Thoracic aorta (tissue), 2 donors: Measurements from ENCODE around the gene CARNS1. TPM values are rescaled to one million over a fixed set of nuclear protein-coding genes. Genes with fewer than 3 reads are reported as not detected.

Experiments
- ATAC-seq: fragments of 150-250 bp; one replicate; pipeline ENCODE4 v1.8.0; 2017; ENCODE audit warnings: low read depth; ENCODE audit not compliant: insufficient number of reproducible peaks, low FRiP score
- DNase-seq: peaks from one replicate; pipeline ENCODE4 v3.0.0-alpha.2; 2020; ENCODE audit warnings: low spot score
- H3K27ac ChIP-seq, 2 donors: fragments of 200-600 bp; sonication (generic); 1 replicate in 1 of 2; 2 replicates in 1 of 2; pipeline ENCODE4 v1.5.1; 2016; ENCODE audit warnings: mild to moderate bottlenecking in 2 of 2, moderate library complexity in 2 of 2
- H3K27me3 ChIP-seq: fragments of 200-600 bp; sonication (generic); replicated peaks from 2 replicates; pipeline ENCODE4 v1.6.0; 2016; ENCODE audit warnings: mild to moderate bottlenecking; ENCODE audit not compliant: insufficient read depth
- H3K36me3 ChIP-seq: fragments of 200-600 bp; sonication (generic); one replicate; pipeline ENCODE4 v1.5.1; 2016
- H3K4me1 ChIP-seq, 2 donors: fragments of 200-600 bp; sonication (generic); 1 replicate in 1 of 2; 2 replicates in 1 of 2; pipeline versions ENCODE4 v1.5.1 to v1.6.0; 2016; ENCODE audit warnings: low read depth in 2 of 2, mild to moderate bottlenecking in 1 of 2; ENCODE audit not compliant: control insufficient read depth in 1 of 2
- H3K4me3 ChIP-seq: fragments of 200-600 bp; sonication (generic); 2 replicates; pipeline ENCODE4 v1.5.1; 2016; ENCODE audit warnings: mild to moderate bottlenecking
- H3K9me3 ChIP-seq: fragments of 200-600 bp; sonication (generic); 2 replicates; pipeline ENCODE4 v1.5.1; 2016
- total RNA-seq, 2 donors: library from RNA; depleted of rRNA; stranded (reverse); fragments of >200 nt; gene quantifications; one replicate each; pipeline versions ENCODE4 v1.1.0 to v1.2.3, GENCODE V29; 2016
- TF ChIP-seq, protein P1 (sequence below): fragments of 200-600 bp; sonication (generic); IDR thresholded peaks from one replicate; pipeline ENCODE4 v1.5.1; 2019; ENCODE audit warnings: antibody characterized with exemption

CARNS1 gene
- total RNA-seq, 2 donors from 2014 or later = 7.9 to 10.8 TPM

DNA sequence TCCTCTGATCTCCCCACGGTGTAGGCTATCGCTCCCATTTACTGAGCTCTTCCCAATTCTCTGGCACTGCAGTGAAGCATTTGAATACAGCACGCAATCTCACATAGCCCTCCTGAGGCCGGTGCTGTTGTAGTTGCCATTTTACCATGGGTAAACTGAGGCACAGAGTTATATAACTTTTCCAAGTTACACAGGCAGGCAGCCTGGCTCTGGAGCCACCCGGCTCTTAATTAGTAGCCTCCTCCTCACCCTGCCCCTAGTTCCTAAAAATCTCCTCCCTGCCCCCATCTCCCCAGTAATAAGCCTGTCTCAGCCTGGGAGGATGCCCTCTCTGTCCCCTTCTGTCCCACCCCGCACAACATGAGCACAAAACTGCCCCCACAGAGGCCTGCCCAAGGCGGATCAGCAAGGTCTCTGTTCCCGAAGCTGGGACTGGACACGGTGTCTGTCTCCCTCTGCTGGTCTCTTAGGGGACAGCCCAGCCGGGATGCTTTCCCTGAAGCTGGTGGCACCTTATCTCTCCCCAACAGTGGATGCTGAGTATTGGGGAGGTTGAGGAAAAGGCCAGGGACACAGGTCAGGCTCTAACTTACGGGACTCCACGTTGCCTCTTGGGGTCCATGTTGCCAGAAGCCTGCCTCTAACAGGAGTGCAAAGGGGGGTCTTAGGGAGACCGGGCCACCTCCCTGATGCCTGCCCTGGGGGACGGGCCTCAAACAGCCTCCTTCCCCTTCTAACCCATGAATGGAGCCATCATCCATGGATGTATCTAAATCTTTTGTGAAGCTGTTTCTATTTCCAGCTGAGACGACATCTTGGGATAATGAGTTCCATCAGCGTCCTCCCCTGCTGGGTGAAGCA is 33.0 kb upstream of the CARNS1 start:
- Histone ChIP-seq H3K36me3 (no peaks in the 10 kb centered on the region), H3K4me1 (peaks cover 0 to 15% of the 10 kb centered on the region in 2 donors), H3K9me3 (no peaks in the 10 kb centered on the region), H3K4me3 (no peak overlapping the region), H3K27ac (no peak overlapping the region), H3K27me3 (no peaks in the 10 kb centered on the region)
- no peak for ATAC-seq
- DNase-seq = no peak
- TF ChIP-seq, protein P1, sequence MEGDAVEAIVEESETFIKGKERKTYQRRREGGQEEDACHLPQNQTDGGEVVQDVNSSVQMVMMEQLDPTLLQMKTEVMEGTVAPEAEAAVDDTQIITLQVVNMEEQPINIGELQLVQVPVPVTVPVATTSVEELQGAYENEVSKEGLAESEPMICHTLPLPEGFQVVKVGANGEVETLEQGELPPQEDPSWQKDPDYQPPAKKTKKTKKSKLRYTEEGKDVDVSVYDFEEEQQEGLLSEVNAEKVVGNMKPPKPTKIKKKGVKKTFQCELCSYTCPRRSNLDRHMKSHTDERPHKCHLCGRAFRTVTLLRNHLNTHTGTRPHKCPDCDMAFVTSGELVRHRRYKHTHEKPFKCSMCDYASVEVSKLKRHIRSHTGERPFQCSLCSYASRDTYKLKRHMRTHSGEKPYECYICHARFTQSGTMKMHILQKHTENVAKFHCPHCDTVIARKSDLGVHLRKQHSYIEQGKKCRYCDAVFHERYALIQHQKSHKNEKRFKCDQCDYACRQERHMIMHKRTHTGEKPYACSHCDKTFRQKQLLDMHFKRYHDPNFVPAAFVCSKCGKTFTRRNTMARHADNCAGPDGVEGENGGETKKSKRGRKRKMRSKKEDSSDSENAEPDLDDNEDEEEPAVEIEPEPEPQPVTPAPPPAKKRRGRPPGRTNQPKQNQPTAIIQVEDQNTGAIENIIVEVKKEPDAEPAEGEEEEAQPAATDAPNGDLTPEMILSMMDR = peak; percentile 97

DNA sequence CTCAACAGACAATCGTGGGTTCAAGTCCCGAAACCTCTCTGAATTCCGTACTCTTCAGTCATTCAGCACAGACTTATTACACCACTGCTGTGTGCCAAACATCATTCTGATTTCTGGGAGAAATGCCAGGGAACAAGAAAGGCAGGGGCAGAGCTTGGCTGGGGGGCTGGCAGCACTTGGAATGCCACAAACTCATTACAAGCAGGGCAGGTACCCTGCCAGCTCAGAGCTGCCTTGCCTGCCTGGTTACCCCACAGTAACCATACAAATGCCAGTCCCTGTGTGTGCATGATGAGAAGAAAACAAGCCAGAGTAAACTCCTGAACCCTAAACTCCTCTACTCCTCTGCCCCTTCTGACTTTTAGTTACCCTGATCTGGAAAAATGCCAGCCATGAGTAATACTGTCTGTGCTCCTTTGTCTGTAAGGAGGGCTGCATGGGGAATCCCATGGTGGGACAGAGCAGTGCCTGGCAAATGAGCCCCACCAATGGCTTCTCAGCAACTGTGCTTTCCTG is 30.6 kb upstream of the CARNS1 start:
- no peak for ATAC-seq

DNA sequence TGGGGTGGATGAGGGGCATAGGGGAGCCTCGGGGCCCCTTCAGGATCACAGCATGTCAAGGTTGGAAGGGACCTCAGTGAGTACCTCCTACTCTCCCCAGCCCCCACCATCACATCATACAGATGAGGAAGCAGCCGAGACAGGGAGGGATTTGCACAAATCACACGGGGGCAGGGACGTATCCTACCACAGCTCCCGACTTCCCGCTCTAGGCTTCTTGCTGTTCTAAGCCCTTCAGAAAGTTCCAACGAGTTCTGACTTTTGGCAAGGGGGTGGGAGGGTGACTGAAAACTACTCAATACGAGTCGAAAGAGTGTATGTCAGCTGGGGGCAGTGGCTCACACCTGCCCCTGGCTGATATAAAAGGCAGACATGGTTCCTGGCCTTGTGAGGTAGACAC is 28.4 kb upstream of the CARNS1 start:
- Histone ChIP-seq H3K9me3 (no peaks in the 10 kb centered on the region), H3K4me1 (peaks cover 3 to 30% of the 10 kb centered on the region in 2 donors), H3K4me3 (no peak overlapping the region), H3K27ac (no peak overlapping the region), H3K27me3 (no peaks in the 10 kb centered on the region), H3K36me3 (no peaks in the 10 kb centered on the region)
- DNase-seq (no peak), ATAC-seq (no peak)
- TF ChIP-seq, protein P1 = no peak

More for the DNA sequence above, 30.6 kb upstream of the CARNS1 start:
- H3K27me3 ChIP-seq = no peaks in the 10 kb centered on the region
- no peaks in the 10 kb centered on the region for H3K9me3 ChIP-seq
- H3K36me3 ChIP-seq = no peaks in the 10 kb centered on the region
- DNase-seq = no peak
- peak overlapping the region in 1 of 2 donors; percentile 5 for H3K27ac ChIP-seq
- no peak overlapping the region for H3K4me3 ChIP-seq
- TF ChIP-seq, protein P1 = no peak
- peaks cover 0 to 15% of the 10 kb centered on the region in 2 donors for H3K4me1 ChIP-seq

DNA sequence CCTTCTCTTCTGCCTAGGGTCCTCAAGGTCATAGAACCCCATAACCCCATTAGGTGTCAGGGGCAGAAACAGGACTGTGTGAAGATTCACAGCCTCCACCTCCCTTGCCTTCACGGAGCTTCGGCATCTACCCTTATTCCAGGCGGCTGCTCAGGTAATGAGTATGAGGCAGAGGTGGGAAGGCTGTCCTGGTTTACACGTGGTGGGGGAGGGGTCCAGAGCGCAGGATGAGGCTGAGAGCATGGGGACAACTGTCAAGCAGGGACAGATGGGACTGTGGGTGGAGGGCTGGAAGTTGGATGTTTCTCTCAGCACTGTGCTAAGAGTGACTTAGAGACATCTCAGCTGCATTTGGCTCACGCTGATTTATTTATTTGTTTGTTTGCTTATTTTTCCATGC is 28.0 kb upstream of the CARNS1 start:
- H3K4me1 ChIP-seq = peaks cover 4 to 33% of the 10 kb centered on the region in 2 donors
- DNase-seq (no peak), ATAC-seq (no peak)
- no peaks in the 10 kb centered on the region for H3K9me3 ChIP-seq
- no peak overlapping the region for H3K27ac ChIP-seq
- H3K27me3 ChIP-seq = no peaks in the 10 kb centered on the region
- H3K36me3 ChIP-seq = no peaks in the 10 kb centered on the region
- TF ChIP-seq, protein P1 = no peak
- no peak overlapping the region for H3K4me3 ChIP-seq

DNA sequence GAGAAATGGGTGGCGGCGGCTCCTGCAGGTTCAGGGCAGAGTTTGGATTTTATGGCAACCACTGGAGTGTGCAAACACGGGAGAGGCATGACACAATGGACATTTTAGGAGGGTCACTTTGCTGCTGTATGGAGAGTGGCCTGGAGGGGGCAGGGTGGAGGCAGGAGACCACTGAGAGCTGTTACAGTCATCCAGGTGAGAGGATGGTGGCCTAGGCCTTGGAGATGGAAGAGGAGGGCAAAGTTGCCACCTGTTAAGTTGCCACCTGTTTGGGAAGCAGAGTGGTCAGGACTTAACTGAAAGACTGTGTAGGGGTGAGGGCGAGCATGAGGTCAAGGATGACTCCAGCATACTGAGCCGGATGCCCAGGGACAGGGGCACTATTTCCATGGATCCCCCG is 26.0 kb upstream of the CARNS1 start:
- H3K4me1 ChIP-seq = peaks cover 7 to 35% of the 10 kb centered on the region in 2 donors
- no peaks in the 10 kb centered on the region for H3K27me3 ChIP-seq
- H3K36me3 ChIP-seq = peaks cover 7% of the 10 kb centered on the region
- ATAC-seq (no peak), DNase-seq (no peak)
- no peak overlapping the region for H3K4me3 ChIP-seq
- TF ChIP-seq, protein P1 = peak; percentile 46
- H3K9me3 ChIP-seq = no peaks in the 10 kb centered on the region
- no peak overlapping the region for H3K27ac ChIP-seq
